ENCODE data around the gene OR4D11.
"Not testable (repeated sequence)": the region's sequence is repeated elsewhere in the genome, so short reads cannot be mapped to it uniquely, and the experiment has no call there.

OR4D11 gene

GRCh38 chr11:59503276-59503675, at the start of gene OR4D11:
OR4D11 (plus strand) TSS chr11:59503576; CDS start chr11:59503576, 0 bp downstream.
- no peak for DNase-seq

- no peak for DNase-seq
These were observed 46.7 kb upstream of the OR4D11 start, which contains the start of gene OR4D6 for GRCh38 chr11:59456661-59457060. OR4D6 (plus strand) TSS chr11:59456961; CDS start chr11:59456961, 0 bp downstream.

GRCh38 chr11:59459916-59460315, 43.5 kb upstream of the OR4D11 start:
- DNase-seq = no peak

- DNase-seq = no peak
These were observed 40.2 kb upstream of the OR4D11 start for GRCh38 chr11:59463190-59463641.

GRCh38 chr11:59473015-59473414, 30.4 kb upstream of the OR4D11 start, which contains the start of gene OR4D10:
OR4D10 (plus strand) TSS chr11:59473315; CDS start chr11:59477430, 4,115 bp downstream.
- DNase-seq = no peak

- DNase-seq = no peak
These were observed 28.2 kb upstream of the OR4D11 start for GRCh38 chr11:59475176-59475575.

- DNase-seq = no peak
These were observed 23.5 kb upstream of the OR4D11 start for GRCh38 chr11:59479906-59480305.

GRCh38 chr11:59480359-59480758, 23.0 kb upstream of the OR4D11 start:
- DNase-seq = no peak

GRCh38 chr11:59501931-59502330, 1.4 kb upstream of the OR4D11 start:
- no peak for DNase-seq

GRCh38 chr11:59510941-59511589, 7.7 kb downstream of the OR4D11 start, which contains the start of gene OR4D9:
OR4D9 (plus strand) TSS chr11:59511539; CDS start chr11:59514913, 3,374 bp downstream.
- no peak for DNase-seq

- no peak for DNase-seq
These were observed 8.3 kb downstream of the OR4D11 start for GRCh38 chr11:59511675-59512074.

- not testable (repeated sequence) for DNase-seq
These were observed 16.8 kb downstream of the OR4D11 start for GRCh38 chr11:59520139-59520538.

GRCh38 chr11:59520741-59521140, 17.4 kb downstream of the OR4D11 start:
- no peak for DNase-seq

- no peak for DNase-seq
These were observed 20.2 kb downstream of the OR4D11 start for GRCh38 chr11:59523541-59523940.

- DNase-seq = no peak
These were observed 25.3 kb downstream of the OR4D11 start for GRCh38 chr11:59528711-59529110.

- no peak for DNase-seq
These were observed 29.2 kb downstream of the OR4D11 start for GRCh38 chr11:59532620-59533019.

- DNase-seq = no peak
These were observed 31.3 kb downstream of the OR4D11 start for GRCh38 chr11:59534676-59535075.

- no peak for DNase-seq
These were observed 38.9 kb downstream of the OR4D11 start for GRCh38 chr11:59542142-59542810.

GRCh38 chr11:59543713-59544112, 40.3 kb downstream of the OR4D11 start:
- DNase-seq = not testable (repeated sequence)

GRCh38 chr11:59544869-59545178, 41.4 kb downstream of the OR4D11 start:
- DNase-seq = no peak

- DNase-seq = no peak
These were observed 42.0 kb downstream of the OR4D11 start for GRCh38 chr11:59545179-59546020.

- DNase-seq = not testable (repeated sequence)
These were observed 44.4 kb downstream of the OR4D11 start for GRCh38 chr11:59547605-59548308.

- DNase-seq = no peak
These were observed 44.9 kb downstream of the OR4D11 start for GRCh38 chr11:59548309-59548656.

Measured in CD4-positive, alpha-beta T cell treated with Interleukin-4 for 1 hour (primary cell).